ENCODE data around the gene KANSL1. TPM values are rescaled to one million over a fixed set of nuclear protein-coding genes. Genes with fewer than 3 reads are reported as not detected.

KANSL1 gene
- total and polyA plus RNA-seq, 9 of the 15 experiments (the other 6 are each of a cell fraction or from before 2014, with no cell fraction given): 3.6 to 55.4 (median 31.8) TPM

DNA sequence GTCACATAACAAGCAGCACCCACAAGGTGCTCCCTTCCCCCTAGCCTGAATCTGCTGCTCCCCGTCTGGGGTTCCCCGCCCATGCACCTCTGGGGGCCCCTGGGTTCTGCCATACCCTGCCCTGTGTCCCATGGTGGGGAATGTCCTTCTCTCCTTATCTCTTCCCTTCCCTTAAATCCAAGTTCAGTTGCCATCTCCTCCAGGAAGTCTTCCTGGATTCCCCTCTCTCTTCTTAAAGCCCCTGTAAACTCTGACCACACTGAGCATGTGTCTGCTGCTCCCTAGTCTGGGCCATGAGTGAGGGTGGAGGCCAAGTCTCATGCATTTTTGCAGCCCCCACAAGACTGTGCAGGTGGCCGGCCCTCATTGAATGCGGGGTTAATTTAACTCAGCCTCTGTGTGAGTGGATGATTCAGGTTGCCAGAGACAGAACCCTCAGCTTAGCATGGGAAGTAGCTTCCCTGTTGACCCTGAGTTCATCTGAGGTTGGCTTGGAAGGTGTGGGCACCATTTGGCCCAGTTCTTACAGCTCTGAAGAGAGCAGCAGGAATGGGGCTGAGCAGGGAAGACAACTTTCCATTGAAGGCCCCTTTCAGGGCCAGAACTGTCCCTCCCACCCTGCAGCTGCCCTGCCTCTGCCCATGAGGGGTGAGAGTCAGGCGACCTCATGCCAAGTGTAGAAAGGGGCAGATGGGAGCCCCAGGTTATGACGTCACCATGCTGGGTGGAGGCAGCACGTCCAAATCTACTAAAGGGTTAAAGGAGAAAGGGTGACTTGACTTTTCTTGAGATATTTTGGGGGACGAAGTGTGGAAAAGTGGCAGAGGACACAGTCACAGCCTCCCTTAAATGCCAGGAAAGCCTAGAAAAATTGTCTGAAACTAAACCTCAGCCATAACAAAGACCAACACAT lies 194.0 kb downstream of the KANSL1 start, which contains the start of gene STH (continued):
- TF ChIP-seq NCOA6 (IDR thresholded peaks at IDR 0.05): no peak
- TF ChIP-seq L3MBTL2 (IDR thresholded peaks at IDR 0.05): no peak
- 0 out of 4 replicates have a peak, but pooled peaks of 1 of the 2 experiments have one; percentile 10 for TF ChIP-seq KDM1A (IDR thresholded peaks at IDR 0.05)
- peak; percentile 62 for TF ChIP-seq BCOR (IDR thresholded peaks at IDR 0.05)
- TF ChIP-seq ATF1 (CRISPR knock-in tag; IDR thresholded peaks at IDR 0.05): no peak
- TF ChIP-seq ATF1 (tag; IDR thresholded peaks at IDR 0.05): peak; percentile 21; the same call in 1 of the 2 replicates

DNA sequence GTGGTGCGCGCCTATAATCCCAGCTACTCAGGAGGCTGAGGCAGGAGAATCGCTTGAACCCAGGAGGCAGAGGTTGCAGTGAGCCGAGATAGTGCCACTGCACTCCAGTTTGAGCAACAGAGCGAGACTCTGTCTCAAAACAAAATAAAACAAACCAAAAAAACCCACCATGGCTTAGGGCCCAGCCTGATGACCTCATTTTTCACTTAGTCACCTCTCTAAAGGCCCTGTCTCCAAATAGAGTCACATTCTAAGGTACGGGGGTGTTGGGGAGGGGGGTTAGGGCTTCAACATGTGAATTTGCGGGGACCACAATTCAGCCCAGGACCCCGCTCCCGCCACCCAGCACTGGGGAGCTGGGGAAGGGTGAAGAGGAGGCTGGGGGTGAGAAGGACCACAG lies 195.6 kb downstream of the KANSL1 start:
- no peak for FAIRE-seq
- Histone ChIP-seq H2AFZ (ENCODE audit: low read depth, low read length) (no peak overlapping the region; the same call in 1 of the 2 replicates), H4K20me1 (replicated peaks; ENCODE audit: control insufficient read depth, insufficient read depth, low read length) (no peaks in the 10 kb centered on the region), H3K27ac (ENCODE audit: extremely low read depth, low read depth, low read length) (no peak overlapping the region), H3K9ac (ENCODE audit: insufficient read depth in 1 of 2, low read depth in 2 of 2, low read length in 2 of 2) (no peak overlapping the region; a peak in 1 of 4 replicates), H3K79me2 (ENCODE audit: control insufficient read depth, insufficient read depth, low read length) (no peaks in the 10 kb centered on the region), H3K9me1 (ENCODE audit: control insufficient read depth, insufficient read depth, low read length) (no peaks in the 10 kb centered on the region), H3K4me1 (replicated peaks in 1 of 2; ENCODE audit: control insufficient read depth in 2 of 2, insufficient read depth in 2 of 2, low read length in 2 of 2) (peaks cover 0 to 18% of the 10 kb centered on the region in 2 experiments; a peak in 2 of 5 replicates), H3K4me2 (ENCODE audit: insufficient read depth, low read length) (no peak overlapping the region), H3K27me3 (ENCODE audit: control insufficient read depth in 2 of 2, insufficient read depth in 2 of 2, low read length in 2 of 2) (no peaks in the 10 kb centered on the region), H3K4me3 (no peak overlapping the region), H3K9me3 (replicated peaks; ENCODE audit: control insufficient read depth, insufficient read depth, low read depth, low read length) (no peaks in the 10 kb centered on the region), H3K36me3 (ENCODE audit: control insufficient read depth, insufficient read depth, low read length) (no peaks in the 10 kb centered on the region)
- in situ Hi-C loops (cut with MboI) (loop anchor here (25.0 kb wide), 1 partner anchor 840 kb away; no protein-coding TSS in a partner anchor), intact Hi-C loops (cut with micrococcal nuclease) (no loop called here)
- ChIA-PET POLR2A (no interaction called here), CTCF (ENCODE audit: low intra/inter-chr PET ratio) (no interaction called here)
- TF ChIP-seq CHD4 (IDR thresholded peaks at IDR 0.05; ENCODE audit: insufficient read depth, insufficient replicate concordance, low read depth, low read length, poor library complexity, severe bottlenecking) (no peak), ATF3 (IDR thresholded peaks at IDR 0.05) (peak; percentile 75), ATF3 (CRISPR knock-in tag; conservative IDR thresholded peaks at IDR 0.05) (no peak)
- no peak for ATAC-seq
- no peak for DNase-seq (ENCODE audit: extremely low read depth in 1 of 4, low spot score in 3 of 4)
- no TSS peak for BruUV-seq (replicated peaks)
- 68% methylated on average over 9 of the region's 9 CpGs for WGBS (ENCODE audit: insufficient coverage, low coverage, missing lambda C conversion rate)

All from K562 (cell line).